Stimulated activated CD4-positive, alpha-beta T cell treated with anti-CD3 and anti-CD28 coated beads, Interleukin-4, amount 100 ng/mL, for 1 hour (primary cell): ENCODE measurements around the gene STXBP2.

Source experiments
- DNase-seq: peaks from one replicate; pipeline ENCODE4 v3.0.0-alpha.2; 2020

STXBP2 gene

DNA sequence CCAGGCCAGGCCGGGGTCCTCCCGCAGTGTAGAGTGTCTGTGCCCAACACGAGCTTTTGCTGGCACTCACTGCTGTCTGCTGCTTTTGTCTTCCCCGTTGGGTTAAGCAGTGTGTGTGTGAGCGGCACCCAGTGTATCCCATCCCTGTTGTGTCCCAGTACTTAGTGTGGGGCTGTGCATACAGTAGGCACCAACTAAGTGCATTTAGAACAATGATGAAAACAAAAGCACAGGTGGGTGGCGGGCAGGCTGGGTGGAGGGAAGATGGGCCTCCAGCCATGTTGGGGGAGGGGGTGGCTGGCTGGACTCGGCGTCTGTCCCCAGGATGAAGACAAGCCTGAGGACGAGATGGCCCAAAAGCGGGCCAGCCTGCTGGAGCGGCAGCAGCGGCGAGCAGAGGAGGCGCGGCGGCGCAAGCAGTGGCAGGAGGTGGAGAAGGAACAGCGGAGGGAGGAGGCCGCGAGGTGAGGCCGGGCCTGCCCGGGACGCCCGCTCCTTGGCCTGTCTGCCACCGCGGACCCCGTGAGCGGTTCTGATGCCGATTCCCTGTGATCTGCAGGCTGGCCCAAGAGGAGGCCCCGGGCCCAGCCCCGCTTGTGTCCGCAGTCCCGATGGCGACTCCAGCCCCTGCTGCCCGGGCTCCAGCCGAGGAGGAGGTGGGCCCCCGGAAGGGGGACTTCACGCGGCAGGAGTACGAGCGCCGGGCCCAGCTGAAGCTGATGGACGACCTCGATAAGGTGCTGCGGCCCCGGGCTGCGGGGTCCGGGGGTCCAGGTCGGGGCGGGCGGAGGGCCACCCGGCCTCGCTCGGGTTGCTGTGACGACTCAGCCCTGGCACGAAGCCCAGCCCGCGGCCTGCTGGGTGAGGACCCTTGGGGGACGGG is 21.8 kb upstream of the STXBP2 start:
- DNase-seq, result no peak

DNA sequence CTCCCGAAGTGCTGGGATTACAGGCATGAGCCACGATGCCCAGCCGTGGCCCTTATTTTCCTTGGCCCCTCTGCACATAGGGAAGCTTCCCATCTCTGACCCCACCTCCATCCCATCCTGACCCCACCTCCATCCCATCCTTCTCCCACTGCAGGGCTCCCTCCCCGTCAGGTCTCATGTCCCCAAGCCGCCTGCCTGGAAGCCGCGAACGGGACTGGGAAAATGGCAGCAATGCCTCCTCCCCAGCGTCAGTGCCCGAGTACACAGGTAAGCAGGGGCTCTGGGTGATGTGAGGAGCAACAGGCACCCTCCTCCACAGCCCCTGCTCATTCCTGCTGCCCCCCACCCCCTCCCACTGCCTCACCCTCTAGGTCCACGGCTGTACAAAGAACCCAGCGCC is 19.7 kb upstream of the STXBP2 start:
- no peak for DNase-seq

DNA sequence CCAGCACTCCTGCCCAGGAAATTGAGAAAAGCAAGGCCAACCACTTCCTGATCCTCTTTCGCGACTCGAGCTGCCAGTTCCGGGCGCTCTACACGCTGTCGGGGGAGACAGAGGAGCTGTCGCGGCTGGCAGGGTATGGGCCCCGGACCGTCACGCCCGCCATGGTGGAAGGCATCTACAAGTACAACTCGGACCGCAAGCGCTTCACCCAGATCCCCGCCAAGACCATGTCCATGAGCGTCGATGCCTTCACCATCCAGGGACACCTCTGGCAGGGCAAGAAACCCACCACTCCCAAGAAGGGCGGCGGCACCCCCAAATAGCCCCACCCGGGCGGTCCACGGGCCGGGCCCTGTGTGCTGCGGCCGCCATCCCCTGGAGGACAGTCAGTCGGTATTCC is 19.2 kb upstream of the STXBP2 start:
- DNase-seq, result no peak

DNA sequence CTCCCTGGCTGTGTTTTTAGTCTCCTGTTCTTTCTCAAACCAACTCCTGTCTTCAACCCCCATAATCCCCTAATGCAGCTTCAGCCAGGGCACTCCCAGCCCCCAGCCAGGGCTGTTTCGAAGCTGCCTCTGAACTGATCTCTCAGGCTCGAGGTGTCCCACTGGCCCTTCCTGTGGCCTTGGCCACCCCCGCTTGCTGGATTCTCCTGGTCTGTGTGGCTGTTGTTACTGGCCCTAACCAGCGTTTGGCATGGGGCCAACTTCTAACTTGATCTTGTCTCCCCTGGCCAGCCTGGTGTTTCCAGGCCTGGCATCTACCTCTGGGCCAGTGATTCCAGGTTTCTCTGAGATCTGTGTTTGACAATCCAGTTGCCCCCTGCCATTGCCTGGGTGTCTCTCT is 18.6 kb upstream of the STXBP2 start:
- no peak for DNase-seq

DNA sequence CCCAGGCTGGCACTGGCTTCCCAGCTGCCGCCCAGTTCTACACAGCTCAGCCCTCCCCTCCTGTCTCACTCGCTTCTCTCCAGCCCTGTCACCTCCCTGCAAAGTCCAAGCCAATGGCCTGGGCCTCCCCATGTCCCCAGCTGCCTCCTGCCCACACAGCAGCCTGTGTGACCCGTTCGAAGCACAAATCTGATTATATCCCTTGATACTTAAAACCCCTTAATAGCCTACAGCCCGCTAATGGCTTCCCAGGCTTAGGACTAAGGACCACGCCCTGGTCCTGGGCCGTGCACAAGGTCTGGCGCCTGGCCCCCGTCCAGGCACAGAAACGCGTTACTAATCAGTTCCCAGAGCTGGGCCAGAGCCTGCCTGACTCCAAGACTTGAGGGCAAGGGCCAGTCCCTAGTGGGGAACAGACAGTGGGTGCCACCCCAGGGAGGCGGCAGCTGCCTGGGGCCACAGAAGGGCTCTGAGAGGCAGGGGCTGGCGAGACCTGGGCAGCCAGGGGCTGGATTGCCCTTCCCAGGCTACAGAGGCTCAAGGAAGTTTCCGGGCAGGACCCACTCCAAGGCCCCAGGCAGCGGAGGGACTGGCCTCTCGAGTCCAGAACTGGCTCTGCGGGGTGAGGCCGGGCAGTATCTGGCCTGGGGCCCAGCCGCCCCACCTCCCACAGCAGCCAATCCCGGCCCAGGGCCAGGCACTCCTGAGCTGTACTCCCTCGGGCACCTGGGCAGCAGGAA is 18.0 kb upstream of the STXBP2 start:
- no peak for DNase-seq

DNA sequence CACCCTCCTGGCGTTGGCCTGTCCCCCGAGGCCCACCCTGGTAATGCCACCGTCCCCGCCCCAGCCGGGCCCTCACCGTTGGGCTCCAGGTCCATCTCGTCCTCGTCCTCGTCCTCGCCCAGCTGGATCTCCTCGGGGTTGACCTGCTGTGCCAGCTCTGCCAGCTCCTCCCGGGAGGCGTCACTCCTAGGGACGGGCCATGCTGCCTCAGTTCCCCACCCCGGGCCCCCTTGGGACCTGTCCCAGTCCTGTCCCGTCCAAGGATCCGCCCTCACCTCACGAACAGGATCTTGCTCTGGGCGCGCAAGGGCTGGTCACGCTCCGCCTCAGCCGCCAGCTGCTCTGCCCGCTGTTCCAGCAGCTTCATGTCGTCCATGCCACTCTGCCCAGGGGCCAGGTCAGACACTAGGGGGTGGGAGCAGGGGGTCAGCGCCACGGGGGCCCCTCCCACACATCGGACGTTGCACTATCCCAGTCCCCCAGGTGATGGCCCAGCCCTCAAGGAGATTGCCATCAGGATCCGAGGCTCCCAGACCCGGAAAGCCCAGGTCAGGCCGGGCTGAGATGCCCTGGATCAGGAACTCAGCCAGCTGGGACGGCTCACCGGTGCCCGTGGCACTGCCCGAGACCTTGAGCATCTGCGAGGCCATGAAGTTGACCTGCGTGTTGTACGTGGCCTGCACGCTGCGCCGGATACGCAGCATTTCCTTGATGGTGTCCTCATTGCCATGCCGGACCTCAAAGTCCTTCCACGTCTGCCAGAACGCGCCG is 17.1 kb upstream of the STXBP2 start:
- no peak for DNase-seq

DNA sequence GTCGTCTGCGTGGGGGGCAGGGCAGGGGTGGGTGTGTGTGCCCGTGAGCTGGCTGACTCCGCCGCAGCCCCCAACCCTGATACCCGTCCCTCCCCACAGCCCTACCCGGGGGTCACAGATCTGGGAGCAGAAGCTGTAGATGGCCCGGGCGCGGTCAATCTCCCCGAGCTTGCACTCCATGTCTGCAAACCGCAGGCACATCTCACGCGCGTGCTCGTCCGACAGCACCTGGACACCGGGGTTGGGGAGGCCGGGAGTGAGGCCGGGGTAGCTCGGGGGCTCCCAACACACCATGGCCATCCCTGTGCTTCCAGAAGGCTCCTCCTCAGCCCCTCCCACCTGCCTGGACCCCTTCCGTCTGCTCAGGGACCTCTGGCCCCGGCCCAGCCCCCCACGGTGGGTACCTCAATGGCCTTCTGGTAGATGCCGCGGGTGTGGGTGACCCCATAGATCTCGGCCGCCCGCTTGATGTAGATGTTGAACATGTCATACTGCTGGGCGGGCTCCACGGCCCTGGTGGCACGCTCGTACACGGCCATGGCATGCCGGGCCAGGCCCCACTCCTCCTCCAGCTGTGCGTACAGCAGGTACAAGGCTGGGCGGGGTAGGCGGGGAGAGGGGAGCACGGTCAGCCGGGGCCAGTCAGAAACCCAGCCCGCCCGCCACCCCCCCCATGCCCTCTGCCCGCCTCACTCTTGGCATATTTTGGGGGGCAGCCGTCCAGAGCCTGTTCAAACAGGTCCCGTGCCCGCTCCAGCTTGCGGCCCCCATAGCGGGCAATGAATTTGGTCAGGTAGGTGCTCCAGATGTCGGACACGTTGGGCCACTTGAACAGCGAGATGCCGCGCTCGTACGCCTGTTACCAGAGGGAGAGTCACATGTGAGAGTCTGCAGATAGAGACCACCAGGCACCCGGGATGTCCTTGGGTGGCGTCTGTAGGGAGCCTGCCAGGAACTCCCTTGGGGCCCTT is 16.2 kb upstream of the STXBP2 start:
- no peak for DNase-seq

DNA sequence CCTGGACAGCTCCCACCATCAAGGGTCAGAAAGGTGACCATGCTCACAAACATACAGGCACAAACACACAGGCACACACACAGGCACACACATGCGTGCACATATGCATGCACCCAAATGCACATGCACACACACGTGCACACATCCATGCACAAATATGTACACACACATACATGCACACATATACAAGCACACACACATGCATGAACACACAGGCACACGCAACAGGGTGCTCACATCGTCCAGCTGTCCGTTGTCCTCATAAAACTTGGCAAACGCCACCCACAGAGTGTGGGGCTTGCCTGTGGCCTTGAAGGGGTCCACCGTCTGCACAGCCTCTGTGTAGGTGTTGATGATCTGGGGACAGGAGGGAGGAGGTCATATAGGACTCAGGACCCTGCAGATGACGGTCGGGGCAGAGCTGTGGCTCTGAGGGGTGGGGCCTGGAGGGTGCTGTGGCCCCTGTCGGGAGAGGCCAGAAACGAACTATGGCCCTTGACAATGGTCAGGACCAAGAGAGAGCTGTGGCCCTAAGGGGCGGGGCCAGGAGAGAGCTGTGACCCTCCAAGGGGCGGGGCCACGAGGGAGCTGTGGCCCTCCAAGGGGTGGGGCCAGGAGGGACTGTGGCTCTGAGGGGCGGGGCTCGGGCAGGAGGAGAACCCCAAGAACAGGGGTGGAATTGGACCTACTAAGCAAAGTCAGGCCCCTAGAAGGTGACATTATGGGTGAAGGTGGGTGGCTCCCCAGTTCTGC is 13.8 kb upstream of the STXBP2 start:
- no peak for DNase-seq

DNA sequence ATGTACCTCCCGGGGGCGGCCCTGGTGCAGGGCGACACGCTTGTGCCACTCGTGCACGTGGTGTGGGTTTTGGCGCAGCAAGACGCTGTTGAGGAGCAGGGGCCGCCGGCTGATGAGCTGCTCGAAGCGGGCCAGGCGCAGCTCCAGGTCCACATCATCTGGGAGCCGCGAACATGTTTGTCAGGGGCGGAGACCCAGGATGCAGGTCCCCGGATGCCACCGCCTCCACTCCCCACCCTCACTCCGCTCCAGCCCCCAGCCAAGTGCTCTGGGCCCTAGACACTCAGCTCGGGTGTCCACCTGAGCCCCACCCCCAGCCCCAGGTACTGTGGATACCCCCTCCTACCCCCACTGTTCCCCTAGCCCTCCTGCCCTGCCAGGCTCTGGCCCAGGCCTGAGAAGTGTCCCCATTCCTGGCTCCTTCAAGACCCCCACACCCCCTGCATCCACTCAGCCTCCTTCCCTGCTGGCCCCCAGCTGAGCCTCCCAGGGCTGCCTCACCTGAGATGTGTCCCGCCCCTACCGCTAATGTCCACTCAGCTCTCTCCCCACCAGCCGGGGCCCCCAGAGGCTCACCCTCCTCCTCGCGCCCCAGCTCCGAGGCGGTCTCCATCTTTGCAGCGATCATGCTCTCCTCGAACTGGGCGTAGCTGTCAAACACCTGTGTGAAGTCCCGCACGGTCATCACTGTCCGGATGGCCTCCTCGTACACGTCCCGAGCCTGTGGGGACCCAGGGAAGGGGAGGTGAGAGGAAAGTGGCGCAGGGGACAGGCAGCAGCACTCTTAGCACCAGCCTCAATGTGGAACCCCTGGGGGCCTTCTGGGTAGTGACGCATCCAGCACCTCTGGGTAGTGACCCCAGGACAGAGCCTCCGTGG is 12.9 kb upstream of the STXBP2 start:
- DNase-seq, result no peak

DNA sequence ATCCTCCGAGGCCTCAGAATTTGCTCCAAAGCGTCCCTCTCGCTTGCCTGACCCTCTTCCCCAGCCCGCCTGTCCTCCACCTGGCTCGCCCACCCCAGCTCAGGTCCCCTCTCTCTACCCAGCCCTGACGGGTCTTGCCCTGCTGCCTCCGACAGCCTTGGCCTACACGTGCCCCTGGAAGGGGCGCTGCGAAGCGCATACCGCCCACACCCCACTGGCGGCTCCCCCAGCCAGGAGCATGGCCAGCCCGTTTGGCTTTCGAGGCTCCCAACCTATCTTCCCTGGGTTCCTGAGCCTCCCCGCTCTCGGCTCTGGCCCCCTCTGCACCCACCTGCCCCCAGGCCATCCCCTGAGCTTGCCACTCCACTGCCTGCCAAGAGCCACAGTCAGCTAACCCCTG is 12.1 kb upstream of the STXBP2 start:
- no peak for DNase-seq

DNA sequence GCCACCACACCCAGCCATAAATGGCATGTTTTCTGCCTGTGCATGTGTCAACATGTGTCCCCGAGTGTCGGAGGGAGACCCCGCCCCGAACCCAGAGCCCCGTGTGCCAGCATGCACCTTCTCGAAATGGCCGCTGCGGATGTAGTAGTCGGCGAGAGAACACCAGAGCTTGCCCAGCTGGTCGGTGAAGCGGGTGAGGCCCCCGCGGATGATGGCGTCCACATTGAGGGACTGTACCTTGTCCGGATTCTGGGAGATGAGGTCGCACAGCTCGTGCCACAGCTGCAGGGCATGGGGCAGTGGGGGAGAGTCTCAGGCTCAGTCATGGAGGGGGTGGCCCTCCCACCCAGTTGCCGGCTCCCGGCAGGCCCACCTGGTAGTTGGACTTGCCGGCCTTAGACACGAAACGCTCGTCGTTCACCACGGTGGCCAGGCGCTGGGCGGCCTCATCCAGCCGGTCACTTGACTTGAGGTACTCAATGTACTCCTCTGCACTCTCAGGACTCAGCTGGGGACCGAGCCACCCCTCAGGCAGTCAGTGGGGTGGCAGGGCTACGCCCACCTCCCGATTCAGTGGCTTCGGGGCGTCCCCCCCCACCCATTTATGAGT is 11.0 kb upstream of the STXBP2 start:
- no peak for DNase-seq

DNA sequence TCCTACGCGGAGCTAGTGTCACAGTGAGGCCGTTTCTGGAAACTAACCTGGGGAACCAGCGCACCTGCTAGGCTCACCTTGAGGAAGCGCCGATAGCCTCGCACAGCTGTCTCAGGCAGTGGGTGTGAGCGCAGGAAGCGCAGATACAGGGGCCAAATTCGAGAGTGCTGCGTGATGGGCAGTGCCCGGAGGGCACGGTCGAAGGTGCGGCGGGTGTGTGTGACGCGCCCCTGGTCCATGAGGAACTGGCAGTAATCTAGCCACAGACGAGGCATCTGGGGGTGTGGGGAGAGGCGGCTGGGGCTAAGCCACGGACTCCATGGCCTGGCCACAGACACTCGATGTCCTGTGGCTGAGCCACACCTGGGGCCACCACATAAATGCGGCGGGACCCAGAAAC is 9.7 kb upstream of the STXBP2 start:
- DNase-seq, result no peak

DNA sequence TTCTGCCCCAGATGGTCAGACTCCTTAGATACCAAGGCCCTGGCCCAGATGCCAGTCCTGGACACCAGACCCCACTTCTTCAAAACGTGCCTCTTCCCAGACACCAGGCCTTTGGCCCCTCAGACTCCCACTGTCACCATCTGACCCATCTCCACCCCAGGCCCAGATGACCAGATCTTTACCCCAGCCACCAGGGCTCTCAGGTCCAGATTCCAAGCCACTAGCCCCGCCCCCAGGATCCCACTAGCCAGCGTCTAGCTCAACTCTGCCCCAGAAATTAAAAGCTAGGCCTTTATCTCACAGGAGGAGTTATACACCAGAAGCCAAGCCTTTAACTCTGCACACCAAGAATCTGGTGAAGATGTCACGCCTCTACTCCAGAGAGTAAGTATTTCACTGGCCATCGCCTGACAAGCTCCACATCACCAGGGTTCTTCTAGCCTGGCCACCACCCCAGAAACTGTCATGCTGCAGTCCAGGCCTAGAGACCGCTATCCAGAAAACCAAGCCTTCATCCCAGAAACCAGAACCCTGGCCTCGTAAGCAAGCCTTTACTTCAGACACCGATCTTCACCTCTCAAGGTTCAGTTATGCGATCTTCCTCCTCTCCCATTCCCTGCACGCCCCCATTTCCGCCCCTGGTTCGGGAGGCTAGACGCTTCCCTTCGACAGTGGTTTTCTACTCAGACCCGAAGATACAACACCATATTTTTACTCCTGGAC is 8.2 kb upstream of the STXBP2 start:
- no peak for DNase-seq

DNA sequence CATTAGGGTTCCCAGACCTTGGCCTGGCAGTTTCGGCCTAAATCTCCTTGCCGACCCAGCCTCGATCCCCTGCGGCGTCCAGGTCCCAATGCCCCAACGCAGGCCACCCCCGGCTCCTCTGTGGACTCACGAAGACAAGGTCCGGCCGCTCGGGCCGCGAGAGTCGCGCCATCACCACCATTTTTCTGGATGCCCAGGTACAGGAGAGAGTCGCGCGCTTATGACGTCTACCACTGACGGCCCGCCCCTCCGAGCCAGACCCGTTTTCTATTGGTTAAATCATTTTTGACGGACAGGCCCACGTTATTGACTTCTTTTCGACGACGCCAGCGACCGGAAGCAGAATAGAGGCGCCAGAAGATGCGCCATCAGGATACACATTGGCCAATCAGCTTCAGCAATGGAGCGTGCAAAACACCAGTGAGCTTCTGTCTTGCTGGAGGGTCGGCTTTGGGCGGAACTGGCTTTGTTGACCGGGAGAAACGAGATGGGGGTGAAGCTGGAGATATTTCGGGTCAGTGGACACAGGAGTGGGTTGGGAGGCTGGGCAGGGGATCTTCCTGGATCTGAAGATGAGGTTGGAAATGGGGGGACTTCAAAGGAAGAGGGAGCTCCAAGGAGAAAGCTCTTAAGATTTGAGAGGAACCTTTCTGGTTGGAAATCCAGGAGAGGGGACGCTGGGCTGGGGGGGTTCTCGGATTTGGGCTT is 7.4 kb upstream of the STXBP2 start, which contains the start of the genes PET100 and XAB2:
PET100 (plus strand) TSS at position 447 of the 708 bp plus-strand sequence; CDS start at position 488, 41 bp downstream.
XAB2 (minus strand) TSS at position 199 of the 708 bp plus-strand sequence; CDS start at position 181, 18 bp downstream.
- DNase-seq, result peak; percentile 88

DNA sequence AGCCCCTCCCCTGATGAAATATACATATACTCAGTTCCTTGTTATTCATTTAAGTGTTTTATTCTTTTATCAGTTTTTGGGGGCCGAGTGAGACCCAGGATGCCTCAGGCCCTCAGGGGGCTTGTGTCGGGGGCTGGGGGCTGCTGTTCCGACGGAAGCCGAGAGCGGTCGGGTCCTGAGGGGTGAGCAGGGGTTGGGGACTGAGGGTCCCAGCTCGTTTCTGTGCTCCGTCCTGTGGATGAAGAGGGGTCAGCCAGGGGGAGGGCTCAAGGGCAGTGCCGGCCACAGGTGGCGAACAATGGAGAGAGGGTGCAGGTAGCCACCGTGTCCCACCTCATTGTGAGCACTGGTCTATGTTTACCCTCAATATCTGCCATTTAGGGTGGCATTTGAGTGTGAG is 5.3 kb upstream of the STXBP2 start:
- DNase-seq, result no peak

DNA sequence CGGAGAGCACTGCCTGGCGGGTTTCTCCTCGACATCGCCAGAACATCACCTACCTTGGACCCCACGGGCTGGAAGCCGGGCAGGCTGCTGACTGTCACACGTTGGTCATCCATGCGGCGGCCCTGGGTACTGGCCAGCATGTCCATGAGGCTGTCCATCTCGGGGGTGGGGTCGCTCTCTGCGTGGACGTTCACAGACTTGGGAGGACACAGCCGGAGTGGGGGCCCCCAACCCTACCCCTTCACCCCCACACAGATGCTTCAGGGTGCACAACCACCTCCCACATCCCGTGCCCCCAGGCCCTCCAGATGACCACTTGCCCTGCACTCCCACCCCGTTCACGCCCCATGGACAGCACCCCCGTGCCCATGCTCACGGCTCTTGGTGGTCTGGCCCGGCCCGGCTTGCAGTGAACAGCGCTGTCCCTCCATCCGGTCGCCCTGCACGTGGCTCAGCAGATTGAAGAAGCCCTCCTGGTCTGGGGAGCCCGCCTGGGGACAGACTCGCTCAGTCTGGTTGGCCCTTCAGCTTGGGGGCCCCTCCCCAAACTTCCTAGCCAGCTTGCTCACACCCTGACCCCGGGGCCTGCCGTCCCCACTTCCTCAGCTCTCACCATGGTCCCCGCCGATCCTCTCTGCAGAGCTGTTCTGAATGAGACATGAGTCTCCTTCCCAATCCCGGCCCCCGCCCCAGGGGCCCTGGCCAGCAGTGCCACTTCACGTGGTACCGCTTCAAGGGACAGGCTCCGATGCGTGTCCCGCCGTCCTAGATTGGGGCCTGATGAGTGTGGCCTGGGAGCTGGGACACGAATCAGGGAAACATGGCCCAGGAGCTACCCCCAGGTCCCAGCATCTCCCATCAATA is 4.3 kb upstream of the STXBP2 start:
- no peak for DNase-seq

DNA sequence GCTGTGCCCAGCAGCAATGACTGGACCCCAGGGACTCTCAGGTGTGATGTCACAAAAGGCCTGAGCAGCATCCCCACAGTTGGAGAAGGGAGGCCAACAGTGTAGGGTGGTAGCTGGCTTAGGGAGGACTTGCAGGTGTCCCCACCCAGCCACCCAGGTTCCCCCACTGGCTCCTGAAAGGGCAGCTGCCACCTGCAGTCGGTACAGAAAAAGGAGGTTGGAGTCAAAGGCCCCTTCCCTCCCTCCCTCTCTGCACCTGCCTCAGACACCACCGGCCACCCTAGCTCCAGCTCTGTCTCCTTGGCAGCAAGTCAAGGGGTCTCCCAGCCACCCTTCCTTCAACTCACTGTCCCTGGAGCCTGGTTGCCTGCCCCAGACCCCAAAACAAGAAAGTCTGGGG is 3.2 kb upstream of the STXBP2 start, which contains the start of gene PCP2:
PCP2 (minus strand) TSS at position 22 of the 400 bp plus-strand sequence. CDS start 262 bp downstream, outside the sequence.
- no peak for DNase-seq
